Measurements from ENCODE around the gene FYB1. TPM values are rescaled to one million over a fixed set of nuclear protein-coding genes. Genes with fewer than 3 reads are reported as not detected.

Gene FYB1
- total and polyA plus RNA-seq, 4 donors, result 4.6 to 18.6 (median 9.3) TPM

GRCh38 chr5:39102684-39103155, 116.6 kb downstream of the FYB1 start:
- WGBS (ENCODE audit: insufficient coverage), result 93% methylated on average over 4 of the region's 4 CpGs
- H3K27ac ChIP-seq (ENCODE audit: low read depth, low read length), result no peak overlapping the region
- H3K9me3 ChIP-seq (ENCODE audit: control insufficient read depth, insufficient read depth, low read length), result no peaks in the 10 kb centered on the region
- H3K27me3 ChIP-seq (ENCODE audit: control insufficient read depth, insufficient read depth, low read length), result no peaks in the 10 kb centered on the region
- no peaks in the 10 kb centered on the region for H3K4me1 ChIP-seq (ENCODE audit: control insufficient read depth, insufficient read depth, low read length)
- no peak for DNase-seq (ENCODE audit: low read depth in 4 of 6, low spot score in 6 of 6)
- H3K4me3 ChIP-seq (ENCODE audit: low read depth, low read length), result no peak overlapping the region
- H3K36me3 ChIP-seq (ENCODE audit: control insufficient read depth, insufficient read depth, low read length), result no peaks in the 10 kb centered on the region

- DNase-seq (ENCODE audit: low read depth in 4 of 6, low spot score in 6 of 6), result no peak
- no peak overlapping the region for H3K27ac ChIP-seq (ENCODE audit: low read depth, low read length)
- H3K36me3 ChIP-seq (ENCODE audit: control insufficient read depth, insufficient read depth, low read length), result no peaks in the 10 kb centered on the region
- WGBS (ENCODE audit: insufficient coverage), result 88% methylated on average over 5 of the region's 7 CpGs
- H3K4me1 ChIP-seq (ENCODE audit: control insufficient read depth, insufficient read depth, low read length), result no peaks in the 10 kb centered on the region
- H3K27me3 ChIP-seq (ENCODE audit: control insufficient read depth, insufficient read depth, low read length), result no peaks in the 10 kb centered on the region
- H3K9me3 ChIP-seq (ENCODE audit: control insufficient read depth, insufficient read depth, low read length), result no peaks in the 10 kb centered on the region
- no peak overlapping the region for H3K4me3 ChIP-seq (ENCODE audit: low read depth, low read length)
These were observed 118.4 kb downstream of the FYB1 start for GRCh38 chr5:39100851-39101396.

GRCh38 chr5:39100301-39100850, 119.0 kb downstream of the FYB1 start:
- Histone ChIP-seq H3K4me1 (ENCODE audit: control insufficient read depth, insufficient read depth, low read length) (no peaks in the 10 kb centered on the region), H3K36me3 (ENCODE audit: control insufficient read depth, insufficient read depth, low read length) (no peaks in the 10 kb centered on the region), H3K27ac (ENCODE audit: low read depth, low read length) (no peak overlapping the region), H3K9me3 (ENCODE audit: control insufficient read depth, insufficient read depth, low read length) (no peaks in the 10 kb centered on the region), H3K4me3 (ENCODE audit: low read depth, low read length) (no peak overlapping the region), H3K27me3 (ENCODE audit: control insufficient read depth, insufficient read depth, low read length) (no peaks in the 10 kb centered on the region)
- DNase-seq (ENCODE audit: low read depth in 4 of 6, low spot score in 6 of 6), result no peak
- WGBS (ENCODE audit: insufficient coverage), result 100% methylated on average over 1 of the region's 6 CpGs

- Histone ChIP-seq H3K9me3 (ENCODE audit: control insufficient read depth, insufficient read depth, low read length) (no peaks in the 10 kb centered on the region), H3K27me3 (ENCODE audit: control insufficient read depth, insufficient read depth, low read length) (no peaks in the 10 kb centered on the region), H3K27ac (ENCODE audit: low read depth, low read length) (no peak overlapping the region), H3K4me3 (ENCODE audit: low read depth, low read length) (no peak overlapping the region), H3K36me3 (ENCODE audit: control insufficient read depth, insufficient read depth, low read length) (no peaks in the 10 kb centered on the region), H3K4me1 (ENCODE audit: control insufficient read depth, insufficient read depth, low read length) (no peaks in the 10 kb centered on the region)
- no peak for DNase-seq (ENCODE audit: low read depth in 4 of 6, low spot score in 6 of 6)
These were observed 119.5 kb downstream of the FYB1 start for GRCh38 chr5:39099831-39100230.

GRCh38 chr5:39093352-39093751, 126.0 kb downstream of the FYB1 start:
- H3K4me3 ChIP-seq (ENCODE audit: low read depth, low read length), result no peak overlapping the region

GRCh38 chr5:39092581-39093351, 126.6 kb downstream of the FYB1 start:
- 38% methylated on average over 1 of the region's 4 CpGs for WGBS (ENCODE audit: insufficient coverage)
- Histone ChIP-seq H3K4me3 (ENCODE audit: low read depth, low read length) (no peak overlapping the region), H3K27ac (ENCODE audit: low read depth, low read length) (no peak overlapping the region), H3K27me3 (ENCODE audit: control insufficient read depth, insufficient read depth, low read length) (no peaks in the 10 kb centered on the region), H3K4me1 (ENCODE audit: control insufficient read depth, insufficient read depth, low read length) (no peaks in the 10 kb centered on the region), H3K36me3 (ENCODE audit: control insufficient read depth, insufficient read depth, low read length) (no peaks in the 10 kb centered on the region), H3K9me3 (ENCODE audit: control insufficient read depth, insufficient read depth, low read length) (no peaks in the 10 kb centered on the region)
- no peak for DNase-seq (ENCODE audit: low read depth in 4 of 6, low spot score in 6 of 6)

More at GRCh38 chr5:39093352-39093751, 126.0 kb downstream of the FYB1 start:
- Histone ChIP-seq H3K4me1 (ENCODE audit: control insufficient read depth, insufficient read depth, low read length) (no peaks in the 10 kb centered on the region), H3K27ac (ENCODE audit: low read depth, low read length) (no peak overlapping the region), H3K27me3 (ENCODE audit: control insufficient read depth, insufficient read depth, low read length) (no peaks in the 10 kb centered on the region), H3K36me3 (ENCODE audit: control insufficient read depth, insufficient read depth, low read length) (no peaks in the 10 kb centered on the region), H3K9me3 (ENCODE audit: control insufficient read depth, insufficient read depth, low read length) (no peaks in the 10 kb centered on the region)
- no peak for DNase-seq (ENCODE audit: low read depth in 4 of 6, low spot score in 6 of 6)
- WGBS (ENCODE audit: insufficient coverage), result no CpG with 5 or more reads among the region's 1 CpG

- Histone ChIP-seq H3K27me3 (ENCODE audit: control insufficient read depth, insufficient read depth, low read length) (no peaks in the 10 kb centered on the region), H3K27ac (ENCODE audit: low read depth, low read length) (no peak overlapping the region), H3K36me3 (ENCODE audit: control insufficient read depth, insufficient read depth, low read length) (no peaks in the 10 kb centered on the region), H3K4me1 (ENCODE audit: control insufficient read depth, insufficient read depth, low read length) (no peaks in the 10 kb centered on the region), H3K9me3 (ENCODE audit: control insufficient read depth, insufficient read depth, low read length) (no peaks in the 10 kb centered on the region), H3K4me3 (ENCODE audit: low read depth, low read length) (no peak overlapping the region)
- 80% methylated on average over 2 of the region's 7 CpGs for WGBS (ENCODE audit: insufficient coverage)
- DNase-seq (ENCODE audit: low read depth in 4 of 6, low spot score in 6 of 6), result no peak
These were observed 127.3 kb downstream of the FYB1 start for GRCh38 chr5:39091940-39092580.

GRCh38 chr5:39083968-39084367, 135.4 kb downstream of the FYB1 start:
- Histone ChIP-seq H3K36me3 (ENCODE audit: control insufficient read depth, insufficient read depth, low read length) (no peaks in the 10 kb centered on the region), H3K27ac (ENCODE audit: low read depth, low read length) (no peak overlapping the region), H3K27me3 (ENCODE audit: control insufficient read depth, insufficient read depth, low read length) (no peaks in the 10 kb centered on the region), H3K9me3 (ENCODE audit: control insufficient read depth, insufficient read depth, low read length) (no peaks in the 10 kb centered on the region), H3K4me1 (ENCODE audit: control insufficient read depth, insufficient read depth, low read length) (no peaks in the 10 kb centered on the region), H3K4me3 (ENCODE audit: low read depth, low read length) (no peak overlapping the region)
- no peak for DNase-seq (ENCODE audit: low read depth in 4 of 6, low spot score in 6 of 6)
- WGBS (ENCODE audit: insufficient coverage), result no CpG with 5 or more reads among the region's 1 CpG

GRCh38 chr5:39082995-39083394, 136.4 kb downstream of the FYB1 start:
- Histone ChIP-seq H3K4me3 (ENCODE audit: low read depth, low read length) (no peak overlapping the region), H3K36me3 (ENCODE audit: control insufficient read depth, insufficient read depth, low read length) (no peaks in the 10 kb centered on the region), H3K27ac (ENCODE audit: low read depth, low read length) (no peak overlapping the region), H3K27me3 (ENCODE audit: control insufficient read depth, insufficient read depth, low read length) (no peaks in the 10 kb centered on the region), H3K4me1 (ENCODE audit: control insufficient read depth, insufficient read depth, low read length) (no peaks in the 10 kb centered on the region), H3K9me3 (ENCODE audit: control insufficient read depth, insufficient read depth, low read length) (no peaks in the 10 kb centered on the region)
- WGBS (ENCODE audit: insufficient coverage), result no CpG with 5 or more reads among the region's 3 CpGs
- DNase-seq (ENCODE audit: low read depth in 4 of 6, low spot score in 6 of 6), result no peak
